Measurements from ENCODE around the gene UCK1. TPM values are rescaled to one million over a fixed set of nuclear protein-coding genes. Genes with fewer than 3 reads are reported as not detected.

Gene UCK1
- total RNA-seq, 1 donor from 2014 or later = 26.9 TPM

DNA sequence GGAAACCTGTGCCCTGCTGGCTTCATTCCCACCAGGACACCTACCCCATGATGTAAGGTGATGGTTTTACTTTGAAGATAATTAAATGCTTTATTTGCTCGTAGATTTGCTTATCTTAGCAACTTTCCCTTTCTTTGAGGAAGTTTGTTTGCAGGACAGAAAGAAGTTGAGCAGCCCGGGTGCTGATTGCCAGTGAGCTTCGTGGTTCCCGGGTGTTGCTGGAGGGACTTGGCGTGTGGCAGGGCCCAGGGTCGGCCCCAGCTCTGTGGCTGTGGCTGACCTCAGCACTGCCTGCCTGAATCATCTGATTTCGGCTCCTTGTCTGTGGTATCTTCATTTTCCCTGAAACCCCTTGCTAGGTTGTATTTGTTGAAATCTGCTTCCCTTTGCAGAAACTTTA is 19.6 kb downstream of the UCK1 start:
- Mint-ChIP-seq H3K27me3 (ENCODE audit: insufficient read depth) (no peaks in the 10 kb centered on the region), H3K4me3 (no peak overlapping the region), H3K4me1 (ENCODE audit: low read depth) (no peaks in the 10 kb centered on the region), H3K36me3 (ENCODE audit: low read depth) (peaks cover 32% of the 10 kb centered on the region), H3K27ac (no peak overlapping the region), H3K9me3 (no peaks in the 10 kb centered on the region)
- no peak for DNase-seq (ENCODE audit: low spot score)
- intact Hi-C loops (cut with micrococcal nuclease) = no loop called here

- Mint-ChIP-seq H3K9me3 (no peaks in the 10 kb centered on the region), H3K27ac (no peak overlapping the region), H3K4me1 (ENCODE audit: low read depth) (peaks cover 38% of the 10 kb centered on the region), H3K36me3 (ENCODE audit: low read depth) (peaks cover 21% of the 10 kb centered on the region), H3K27me3 (ENCODE audit: insufficient read depth) (no peaks in the 10 kb centered on the region), H3K4me3 (peak overlapping the region; percentile 49)
- no peak for DNase-seq (ENCODE audit: low spot score)
- intact Hi-C loops (cut with micrococcal nuclease) = no loop called here
These were observed 26.1 kb downstream of the UCK1 start for GRCh38 chr9:131505012-131505411.

DNA sequence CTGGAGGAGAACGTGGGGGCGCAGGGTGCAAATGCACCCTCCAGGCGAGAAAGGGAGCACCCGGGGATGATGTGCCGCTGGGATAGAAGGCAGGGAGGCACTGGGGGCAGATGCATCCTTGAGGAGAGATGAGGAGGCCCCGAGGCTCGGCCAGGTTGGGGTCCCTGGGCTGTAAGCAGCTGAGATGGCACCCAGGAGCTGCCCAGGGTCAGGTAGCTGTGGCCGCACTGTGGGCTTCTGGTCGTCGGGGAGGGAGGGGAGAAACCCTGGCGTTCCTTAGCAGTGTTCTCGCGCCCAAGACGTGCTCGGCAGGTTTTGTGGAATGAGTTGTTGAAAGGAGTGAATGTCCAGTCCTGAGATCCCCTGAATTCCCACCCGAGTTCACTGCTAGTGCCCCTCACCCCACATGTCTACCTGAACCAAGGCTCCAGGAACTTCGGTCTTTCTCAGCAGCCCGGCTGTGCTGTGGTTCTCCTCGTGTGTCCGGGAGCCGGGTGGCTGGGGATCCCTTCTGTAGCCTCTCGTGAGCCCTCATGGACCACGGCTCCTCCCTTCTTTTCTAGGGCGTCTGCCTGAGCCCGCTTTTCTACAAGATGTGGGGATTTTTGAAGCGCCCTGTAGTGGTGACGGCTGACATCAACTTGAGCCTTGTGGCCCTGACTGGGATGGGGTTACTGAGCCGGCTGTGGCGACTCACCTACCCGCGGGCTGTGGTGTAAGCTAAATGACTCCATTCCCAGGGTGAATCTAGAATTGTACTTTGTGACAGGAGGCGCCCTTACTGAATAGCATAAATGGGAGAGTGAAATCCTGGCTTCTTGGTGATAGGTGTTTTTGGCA is 27.2 kb downstream of the UCK1 start:
- peaks cover 20% of the 10 kb centered on the region for H3K36me3 Mint-ChIP-seq (ENCODE audit: low read depth)
- H3K4me1 Mint-ChIP-seq (ENCODE audit: low read depth) = peaks cover 48% of the 10 kb centered on the region
- H3K27ac Mint-ChIP-seq = peak overlapping the region; percentile 90
- H3K9me3 Mint-ChIP-seq = no peaks in the 10 kb centered on the region
- intact Hi-C loops (cut with micrococcal nuclease) = loop anchor here (1.0 to 5.0 kb wide), 9 partner anchors 109 to 848 kb away; partner anchors contain the start of genes NUP214 and SETX
- no peaks in the 10 kb centered on the region for H3K27me3 Mint-ChIP-seq (ENCODE audit: insufficient read depth)
- H3K4me3 Mint-ChIP-seq = peak overlapping the region; percentile 93
- peak; percentile 72 for DNase-seq (ENCODE audit: low spot score)

- peak within 1 kb of the TSS; percentile 93 for H3K4me3 Mint-ChIP-seq
- intact Hi-C loops (cut with micrococcal nuclease) = loop anchor here (2.0 to 5.0 kb wide), 6 partner anchors 124 to 849 kb away; partner anchors contain the start of genes NUP214 and SETX
- H3K27ac Mint-ChIP-seq = peak within 1 kb of the TSS; percentile 90
- H3K9me3 Mint-ChIP-seq = no peaks in the 10 kb centered on the region
- peak; percentile 90 for DNase-seq (ENCODE audit: low spot score)
- H3K36me3 Mint-ChIP-seq (ENCODE audit: low read depth) = peaks cover 20% of the 10 kb centered on the region
- H3K27me3 Mint-ChIP-seq (ENCODE audit: insufficient read depth) = no peaks in the 10 kb centered on the region
- H3K4me1 Mint-ChIP-seq (ENCODE audit: low read depth) = peaks cover 48% of the 10 kb centered on the region
These were observed 28.1 kb downstream of the UCK1 start, which contains the start of gene POMT1 for GRCh38 chr9:131502781-131503625. POMT1 (plus strand) TSS chr9:131502918; CDS start chr9:131504219, 1,301 bp downstream.

GRCh38 chr9:131500939-131501541 is 30.0 kb downstream of the UCK1 start:
- Mint-ChIP-seq H3K27ac (peak overlapping the region; percentile 93), H3K4me1 (ENCODE audit: low read depth) (peaks cover 48% of the 10 kb centered on the region), H3K27me3 (ENCODE audit: insufficient read depth) (no peaks in the 10 kb centered on the region), H3K36me3 (ENCODE audit: low read depth) (peaks cover 22% of the 10 kb centered on the region), H3K4me3 (peak overlapping the region; percentile 83), H3K9me3 (no peaks in the 10 kb centered on the region)
- DNase-seq (ENCODE audit: low spot score) = peak; percentile 52
- intact Hi-C loops (cut with micrococcal nuclease) = loop anchor here (1.0 to 5.0 kb wide), 9 partner anchors 30 to 851 kb away; partner anchors contain the start of genes SETX and UCK1

- Mint-ChIP-seq H3K9me3 (no peaks in the 10 kb centered on the region), H3K27ac (peak overlapping the region; percentile 93), H3K4me1 (ENCODE audit: low read depth) (peaks cover 48% of the 10 kb centered on the region), H3K27me3 (ENCODE audit: insufficient read depth) (no peaks in the 10 kb centered on the region), H3K4me3 (peak overlapping the region; percentile 83), H3K36me3 (ENCODE audit: low read depth) (peaks cover 23% of the 10 kb centered on the region)
- intact Hi-C loops (cut with micrococcal nuclease) = loop anchor here (1.0 to 5.0 kb wide), 8 partner anchors 31 to 852 kb away; partner anchors contain the start of genes SETX and UCK1
- DNase-seq (ENCODE audit: low spot score) = peak; percentile 65
These were observed 30.7 kb downstream of the UCK1 start for GRCh38 chr9:131500377-131500776.

GRCh38 chr9:131499254-131499767 is 31.8 kb downstream of the UCK1 start:
- no peak for DNase-seq (ENCODE audit: low spot score)
- Mint-ChIP-seq H3K9me3 (no peaks in the 10 kb centered on the region), H3K27ac (peak overlapping the region; percentile 93), H3K4me1 (ENCODE audit: low read depth) (peaks cover 39% of the 10 kb centered on the region), H3K27me3 (ENCODE audit: insufficient read depth) (no peaks in the 10 kb centered on the region), H3K36me3 (ENCODE audit: low read depth) (peaks cover 23% of the 10 kb centered on the region), H3K4me3 (no peak overlapping the region)
- intact Hi-C loops (cut with micrococcal nuclease) = no loop called here

DNA sequence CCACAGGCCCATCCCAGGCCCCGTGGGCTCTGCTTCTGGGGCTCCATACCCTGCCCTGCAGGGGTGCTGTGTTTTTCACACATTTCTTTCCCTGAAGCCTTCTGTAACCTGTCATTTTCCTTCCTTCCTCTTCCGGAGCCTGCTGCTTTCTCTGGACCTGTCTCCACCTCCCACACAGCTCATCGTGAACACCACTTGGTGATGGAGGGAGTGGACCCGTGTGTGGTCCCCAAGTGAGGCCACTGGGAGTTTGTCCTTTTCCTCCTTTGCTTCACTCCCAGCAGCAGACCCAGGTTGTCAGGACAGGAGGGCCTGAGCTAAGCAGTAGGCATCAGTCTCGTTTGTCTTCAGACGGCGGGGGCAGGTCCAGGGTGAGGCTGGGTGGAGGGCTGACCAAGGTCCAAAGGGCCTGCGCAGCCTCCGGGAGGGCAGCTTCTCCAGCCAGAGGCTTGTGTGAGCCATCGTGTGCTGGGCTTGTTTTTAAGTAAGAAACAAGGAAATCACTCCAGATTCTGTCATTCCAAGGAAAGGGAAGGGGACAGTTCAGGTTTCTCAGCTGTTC is 34.1 kb downstream of the UCK1 start:
- Mint-ChIP-seq H3K4me3 (no peak overlapping the region), H3K27ac (no peak overlapping the region), H3K9me3 (no peaks in the 10 kb centered on the region), H3K4me1 (ENCODE audit: low read depth) (peaks cover 27% of the 10 kb centered on the region), H3K27me3 (ENCODE audit: insufficient read depth) (no peaks in the 10 kb centered on the region), H3K36me3 (ENCODE audit: low read depth) (peaks cover 34% of the 10 kb centered on the region)
- DNase-seq (ENCODE audit: low spot score) = no peak
- intact Hi-C loops (cut with micrococcal nuclease) = no loop called here

DNA sequence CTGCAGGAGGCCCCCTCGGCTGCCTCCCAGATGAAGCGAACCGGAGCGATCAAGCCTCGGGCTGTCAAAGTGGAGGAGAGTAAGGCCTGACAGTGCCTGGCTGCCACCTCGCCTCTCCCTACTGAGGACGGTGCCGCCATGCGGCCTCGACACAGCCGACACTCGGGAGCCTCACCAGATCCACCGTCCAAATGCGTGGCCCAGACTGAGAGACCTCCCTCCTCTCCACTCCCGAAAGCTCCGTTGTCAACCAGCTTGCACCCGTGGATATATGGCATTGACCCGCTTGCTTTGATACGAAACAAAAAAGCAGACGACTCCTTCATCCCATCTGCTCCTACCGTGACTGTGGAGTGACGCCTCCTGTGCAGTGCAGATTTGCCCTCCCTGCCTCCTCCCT is 35.3 kb downstream of the UCK1 start:
- Mint-ChIP-seq H3K4me1 (ENCODE audit: low read depth) (peaks cover 18% of the 10 kb centered on the region), H3K9me3 (no peaks in the 10 kb centered on the region), H3K4me3 (no peak overlapping the region), H3K27ac (no peak overlapping the region), H3K27me3 (ENCODE audit: insufficient read depth) (no peaks in the 10 kb centered on the region), H3K36me3 (ENCODE audit: low read depth) (peaks cover 38% of the 10 kb centered on the region)
- DNase-seq (ENCODE audit: low spot score) = no peak
- intact Hi-C loops (cut with micrococcal nuclease) = no loop called here

GRCh38 chr9:131494296-131494870 is 36.7 kb downstream of the UCK1 start:
- Mint-ChIP-seq H3K27ac (no peak overlapping the region), H3K4me1 (ENCODE audit: low read depth) (peaks cover 8% of the 10 kb centered on the region), H3K36me3 (ENCODE audit: low read depth) (peaks cover 45% of the 10 kb centered on the region), H3K9me3 (no peaks in the 10 kb centered on the region), H3K4me3 (no peak overlapping the region), H3K27me3 (ENCODE audit: insufficient read depth) (no peaks in the 10 kb centered on the region)
- DNase-seq (ENCODE audit: low spot score) = no peak
- intact Hi-C loops (cut with micrococcal nuclease) = no loop called here

GRCh38 chr9:131492070-131492469 is 39.0 kb downstream of the UCK1 start:
- Mint-ChIP-seq H3K4me3 (no peak overlapping the region), H3K9me3 (no peaks in the 10 kb centered on the region), H3K27ac (no peak overlapping the region)

More at GRCh38 chr9:131492070-131492469, 39.0 kb downstream of the UCK1 start:
- intact Hi-C loops (cut with micrococcal nuclease) = no loop called here
- Mint-ChIP-seq H3K36me3 (ENCODE audit: low read depth) (peaks cover 53% of the 10 kb centered on the region), H3K4me1 (ENCODE audit: low read depth) (peaks cover 4% of the 10 kb centered on the region), H3K27me3 (ENCODE audit: insufficient read depth) (no peaks in the 10 kb centered on the region)
- no peak for DNase-seq (ENCODE audit: low spot score)
